ENCODE measurements around the gene SNPH.
"Not testable (repeated sequence)": the region's sequence is repeated elsewhere in the genome, so short reads cannot be mapped to it uniquely, and the experiment has no call there.

The SNPH gene

DNA sequence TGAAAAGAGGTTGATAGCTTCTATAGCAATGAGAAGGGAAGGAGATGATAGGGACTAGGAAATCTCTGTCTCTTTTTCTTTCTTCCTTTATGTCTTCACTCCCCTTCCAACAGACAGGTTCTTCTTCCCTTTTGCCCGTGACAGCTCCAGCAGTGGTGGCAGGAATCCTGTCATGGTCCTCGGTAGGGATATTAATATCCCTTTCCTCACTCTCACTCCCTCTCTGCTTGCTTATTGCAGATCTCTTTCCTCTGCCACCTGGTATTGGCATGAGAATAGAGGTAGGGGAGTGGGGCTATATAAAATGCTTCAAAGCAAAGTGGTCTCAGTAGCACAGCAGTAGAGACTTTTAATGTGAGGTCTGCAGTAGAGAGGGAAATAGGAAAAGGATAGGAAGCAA is 20.5 kb upstream of the SNPH start:
- H3K4me1 ChIP-seq (ENCODE audit: insufficient read depth, low read length) = peaks cover 2% of the 10 kb centered on the region; the same call in 1 of the 2 replicates
- no peak overlapping the region for H3K9ac ChIP-seq (ENCODE audit: low read depth, low read length)
- H3K9me3 ChIP-seq (ENCODE audit: control insufficient read depth, insufficient read depth, low read length) = no peaks in the 10 kb centered on the region
- no peaks in the 10 kb centered on the region for H3K36me3 ChIP-seq (ENCODE audit: insufficient read depth, low read length)

DNA sequence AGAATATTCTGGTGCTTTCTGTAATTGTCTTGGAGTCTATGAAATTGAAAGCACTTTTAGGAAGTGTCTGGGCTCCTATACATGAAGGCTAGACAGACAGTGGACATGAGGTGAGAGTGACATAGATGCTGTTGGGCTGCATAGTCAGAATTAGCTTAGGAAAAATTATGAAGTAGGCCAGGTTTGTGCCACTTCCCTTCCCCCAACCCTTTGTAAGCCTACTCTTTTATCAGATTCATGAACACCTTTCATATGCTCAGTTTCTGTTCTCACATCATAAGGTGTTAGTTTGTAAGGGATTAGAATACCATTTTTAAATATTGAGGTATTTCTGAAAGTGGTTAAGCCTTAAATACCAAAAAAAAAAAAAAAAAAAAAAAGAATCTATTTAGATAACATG is 18.4 kb upstream of the SNPH start:
- Histone ChIP-seq H3K36me3 (ENCODE audit: insufficient read depth, low read length) (no peaks in the 10 kb centered on the region), H3K9me3 (ENCODE audit: control insufficient read depth, insufficient read depth, low read length) (no peaks in the 10 kb centered on the region)

DNA sequence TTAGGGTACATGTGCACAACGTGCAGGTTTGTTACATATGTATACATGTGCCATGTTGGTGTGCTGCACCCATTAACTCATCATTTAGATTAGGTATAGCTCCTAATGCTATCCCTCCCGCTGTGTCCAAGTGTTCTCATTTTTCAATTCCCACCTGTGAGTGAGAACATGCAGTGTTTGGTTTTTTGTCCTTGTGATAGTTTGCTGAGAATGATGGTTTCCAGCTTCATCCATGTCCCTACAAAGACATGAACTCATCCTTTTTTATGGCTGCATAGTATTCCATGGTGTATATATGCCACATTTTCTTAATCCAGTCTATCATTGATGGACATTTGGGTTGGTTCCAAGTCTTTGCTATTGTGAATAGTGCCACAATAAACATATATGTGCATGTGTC is 15.8 kb upstream of the SNPH start:
- H3K9ac ChIP-seq (ENCODE audit: low read depth, low read length); H3K9me3 ChIP-seq (ENCODE audit: control insufficient read depth, insufficient read depth, low read length); H3K36me3 ChIP-seq (ENCODE audit: insufficient read depth, low read length); H3K4me1 ChIP-seq (ENCODE audit: insufficient read depth, low read length): not testable (repeated sequence)

More for the DNA sequence above, 18.4 kb upstream of the SNPH start:
- H3K9ac ChIP-seq (ENCODE audit: low read depth, low read length) = no peak overlapping the region
- H3K4me1 ChIP-seq (ENCODE audit: insufficient read depth, low read length) = no peaks in the 10 kb centered on the region

DNA sequence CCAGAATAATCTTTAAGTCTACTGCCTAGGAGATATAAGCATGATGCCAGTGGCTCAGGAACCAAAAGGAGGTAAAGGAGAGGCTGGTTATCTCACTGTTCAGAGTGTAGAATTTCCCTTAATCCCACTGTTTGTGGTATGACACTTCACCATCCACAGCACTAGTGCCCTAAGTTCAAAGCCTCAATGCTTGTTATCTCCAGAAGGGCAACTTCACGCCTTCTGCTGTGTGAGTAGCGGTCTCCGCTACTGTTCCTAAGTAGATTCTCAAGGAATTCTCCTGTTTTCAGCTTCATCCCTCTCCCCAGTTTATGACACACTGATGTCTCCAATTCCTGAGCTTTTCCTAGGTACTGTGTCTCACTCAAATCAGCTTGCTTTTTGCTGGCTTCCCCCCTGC is 13.7 kb upstream of the SNPH start:
- Histone ChIP-seq H3K36me3 (ENCODE audit: insufficient read depth, low read length) (no peaks in the 10 kb centered on the region), H3K4me1 (ENCODE audit: insufficient read depth, low read length) (no peaks in the 10 kb centered on the region), H3K9ac (ENCODE audit: low read depth, low read length) (no peak overlapping the region), H3K9me3 (ENCODE audit: control insufficient read depth, insufficient read depth, low read length) (no peaks in the 10 kb centered on the region)

DNA sequence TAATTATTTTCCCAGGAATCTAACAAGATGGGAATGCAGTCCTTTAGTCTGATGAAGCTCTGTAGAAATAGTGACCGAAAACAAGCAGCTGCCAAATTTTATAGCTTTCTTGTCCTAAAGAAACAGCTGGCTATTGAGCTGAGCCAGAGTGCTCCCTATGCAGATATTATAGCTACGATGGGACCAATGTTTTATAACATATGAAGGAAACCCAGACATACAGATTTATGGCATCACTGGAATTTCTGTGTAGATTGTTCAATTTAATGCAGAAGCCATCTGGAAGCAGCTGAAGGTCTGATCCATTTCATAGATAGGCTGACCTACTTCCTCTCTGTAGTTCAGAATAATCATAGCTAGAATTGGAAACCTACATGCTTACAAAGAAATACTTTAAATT is 11.8 kb upstream of the SNPH start:
- Histone ChIP-seq H3K36me3 (ENCODE audit: insufficient read depth, low read length) (no peaks in the 10 kb centered on the region), H3K9ac (ENCODE audit: low read depth, low read length) (no peak overlapping the region), H3K9me3 (ENCODE audit: control insufficient read depth, insufficient read depth, low read length) (no peaks in the 10 kb centered on the region), H3K4me1 (ENCODE audit: insufficient read depth, low read length) (no peaks in the 10 kb centered on the region)

DNA sequence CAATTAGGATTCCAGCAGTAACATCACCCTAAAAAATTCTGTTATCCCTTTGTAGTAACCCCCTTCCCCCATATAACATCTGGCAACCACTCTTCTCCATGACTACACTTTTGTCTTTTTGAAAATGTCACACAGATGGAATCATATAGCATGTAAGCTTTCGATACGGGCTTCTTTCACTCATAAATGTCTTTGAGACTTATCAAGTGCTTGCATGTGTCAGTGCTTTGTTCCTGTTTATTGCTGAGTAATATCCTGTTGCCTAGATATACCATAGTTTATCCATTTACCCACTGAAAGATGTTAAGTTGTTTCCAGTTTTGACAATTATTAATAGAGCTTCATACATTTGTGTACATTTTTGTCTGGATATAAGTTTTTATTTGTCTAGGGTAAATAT is 10.4 kb upstream of the SNPH start:
- Histone ChIP-seq H3K9ac (ENCODE audit: low read depth, low read length) (no peak overlapping the region), H3K9me3 (ENCODE audit: control insufficient read depth, insufficient read depth, low read length) (no peaks in the 10 kb centered on the region), H3K4me1 (ENCODE audit: insufficient read depth, low read length) (no peaks in the 10 kb centered on the region)

DNA sequence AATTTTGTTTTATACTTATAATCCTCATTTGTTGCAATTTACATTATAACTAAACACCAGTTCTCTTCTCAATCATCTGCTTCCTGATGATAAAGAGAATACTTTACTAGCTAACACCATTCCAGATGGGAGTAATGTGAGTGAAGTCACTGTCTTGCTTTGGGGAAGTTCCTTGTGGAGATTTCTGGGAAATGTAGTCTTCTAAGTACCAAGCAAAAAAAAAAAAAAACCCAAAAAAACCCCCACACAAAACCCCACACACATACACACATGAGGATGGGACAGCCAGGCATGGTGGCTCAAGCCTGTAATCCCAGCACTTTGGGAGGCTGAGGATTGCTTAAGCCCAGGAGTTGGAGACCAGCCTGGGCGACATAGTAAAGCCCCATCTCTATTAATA is 2.2 kb upstream of the SNPH start:
- Histone ChIP-seq H3K9ac (ENCODE audit: low read depth, low read length) (no peak overlapping the region), H3K36me3 (ENCODE audit: insufficient read depth, low read length) (no peaks in the 10 kb centered on the region), H3K9me3 (ENCODE audit: control insufficient read depth, insufficient read depth, low read length) (no peaks in the 10 kb centered on the region), H3K4me1 (ENCODE audit: insufficient read depth, low read length) (peaks cover 17% of the 10 kb centered on the region)

More for the DNA sequence above, 10.4 kb upstream of the SNPH start:
- no peaks in the 10 kb centered on the region for H3K36me3 ChIP-seq (ENCODE audit: insufficient read depth, low read length)

DNA sequence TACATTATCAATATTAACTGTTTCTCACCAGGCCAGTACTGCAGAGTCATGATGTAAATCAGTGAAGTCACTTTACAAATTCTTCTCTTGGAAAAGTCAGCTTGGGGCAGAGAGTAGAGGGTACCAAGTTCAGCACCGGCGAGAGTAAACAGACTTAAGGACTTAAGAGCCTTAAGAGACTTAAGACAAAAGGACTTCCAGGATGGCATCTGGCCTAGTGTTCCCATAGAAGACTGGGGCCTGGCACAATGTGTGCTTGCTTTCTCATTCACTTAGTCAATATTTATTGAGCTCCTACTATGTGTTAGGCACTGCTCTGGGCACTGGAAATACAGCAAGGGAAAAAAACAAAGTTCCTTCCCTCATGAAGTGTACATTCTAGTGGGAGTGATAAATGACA is 1.4 kb upstream of the SNPH start:
- Histone ChIP-seq H3K9me3 (ENCODE audit: control insufficient read depth, insufficient read depth, low read length) (no peaks in the 10 kb centered on the region), H3K4me1 (ENCODE audit: insufficient read depth, low read length) (peaks cover 17% of the 10 kb centered on the region), H3K9ac (ENCODE audit: low read depth, low read length) (no peak overlapping the region), H3K36me3 (ENCODE audit: insufficient read depth, low read length) (no peaks in the 10 kb centered on the region)

DNA sequence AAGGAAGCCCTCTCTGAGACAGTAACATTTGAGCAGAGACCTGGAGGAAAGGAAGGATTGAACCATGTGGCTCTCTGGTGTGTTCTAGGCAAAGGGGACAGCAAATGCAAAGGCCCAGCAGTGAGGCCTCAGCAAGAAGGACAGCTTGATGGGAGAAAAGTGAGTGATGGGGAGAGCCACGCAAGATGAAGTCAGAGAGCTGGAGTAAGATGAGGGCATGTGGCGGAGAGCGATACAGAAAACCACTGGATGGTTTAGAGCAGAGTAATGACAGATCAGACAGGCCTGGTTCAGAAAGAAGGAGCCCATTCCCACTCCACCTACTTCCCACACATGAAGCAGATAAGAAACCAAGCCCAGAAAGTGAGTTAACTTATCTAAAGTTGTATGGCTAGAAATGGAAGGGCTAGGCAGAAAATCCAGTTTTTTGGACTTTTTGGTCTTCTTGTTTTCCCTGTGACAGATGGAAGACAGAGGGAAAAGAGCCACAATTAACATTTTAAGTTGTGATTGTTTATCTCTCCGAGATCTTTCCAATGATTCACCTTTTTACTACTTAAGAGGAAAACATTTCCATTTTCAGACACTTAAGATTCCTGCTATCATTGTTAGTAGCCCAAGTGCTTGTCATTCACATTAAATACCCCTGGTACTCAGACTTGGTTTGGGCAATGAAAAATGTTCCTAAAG is 723 bp upstream of the SNPH start:
- Histone ChIP-seq H3K9me3 (ENCODE audit: control insufficient read depth, insufficient read depth, low read length) (no peaks in the 10 kb centered on the region), H3K9ac (ENCODE audit: low read depth, low read length) (peak overlapping the region; percentile 82), H3K36me3 (ENCODE audit: insufficient read depth, low read length) (no peaks in the 10 kb centered on the region), H3K4me1 (ENCODE audit: insufficient read depth, low read length) (peaks cover 17% of the 10 kb centered on the region)

DNA sequence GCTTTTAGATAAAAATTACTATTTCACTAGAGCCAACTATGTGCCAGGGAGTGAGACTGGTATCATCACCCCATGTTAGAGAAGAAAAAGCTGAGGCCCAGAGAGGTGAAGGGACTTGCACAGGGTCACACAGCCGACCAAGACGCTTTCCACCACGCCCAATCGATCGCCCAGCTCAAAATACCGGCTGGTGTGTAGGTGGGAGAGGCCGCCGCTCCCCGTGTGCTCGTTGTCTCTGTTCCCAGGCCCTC is 253 bp upstream of the SNPH start:
- H3K36me3 ChIP-seq (ENCODE audit: insufficient read depth, low read length) = no peaks in the 10 kb centered on the region
- H3K9me3 ChIP-seq (ENCODE audit: control insufficient read depth, insufficient read depth, low read length) = no peaks in the 10 kb centered on the region
- H3K9ac ChIP-seq (ENCODE audit: low read depth, low read length) = peak overlapping the region; percentile 82
- peaks cover 17% of the 10 kb centered on the region for H3K4me1 ChIP-seq (ENCODE audit: insufficient read depth, low read length)

DNA sequence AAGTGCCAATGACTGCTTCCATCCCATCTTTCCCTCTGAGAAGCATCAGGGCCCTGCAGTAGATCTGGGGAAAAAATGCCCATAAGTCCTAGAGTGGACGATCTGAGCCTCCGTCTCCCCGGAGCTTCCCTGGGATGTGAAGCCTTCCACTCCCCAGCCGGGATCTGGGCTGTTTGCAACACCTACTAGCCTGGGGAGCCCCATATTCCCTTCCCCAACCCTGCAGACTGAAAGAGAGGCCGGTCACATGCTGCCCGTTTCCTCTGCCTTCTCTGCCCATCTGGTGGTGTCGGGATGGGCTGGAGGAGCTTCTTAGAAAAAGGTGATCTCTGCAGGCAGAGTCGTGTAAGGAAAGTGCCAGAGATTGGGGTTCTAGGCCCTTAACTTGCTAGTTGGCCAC is 1.1 kb downstream of the SNPH start:
- no peaks in the 10 kb centered on the region for H3K9me3 ChIP-seq (ENCODE audit: control insufficient read depth, insufficient read depth, low read length)
- peak overlapping the region; percentile 82 for H3K9ac ChIP-seq (ENCODE audit: low read depth, low read length)

DNA sequence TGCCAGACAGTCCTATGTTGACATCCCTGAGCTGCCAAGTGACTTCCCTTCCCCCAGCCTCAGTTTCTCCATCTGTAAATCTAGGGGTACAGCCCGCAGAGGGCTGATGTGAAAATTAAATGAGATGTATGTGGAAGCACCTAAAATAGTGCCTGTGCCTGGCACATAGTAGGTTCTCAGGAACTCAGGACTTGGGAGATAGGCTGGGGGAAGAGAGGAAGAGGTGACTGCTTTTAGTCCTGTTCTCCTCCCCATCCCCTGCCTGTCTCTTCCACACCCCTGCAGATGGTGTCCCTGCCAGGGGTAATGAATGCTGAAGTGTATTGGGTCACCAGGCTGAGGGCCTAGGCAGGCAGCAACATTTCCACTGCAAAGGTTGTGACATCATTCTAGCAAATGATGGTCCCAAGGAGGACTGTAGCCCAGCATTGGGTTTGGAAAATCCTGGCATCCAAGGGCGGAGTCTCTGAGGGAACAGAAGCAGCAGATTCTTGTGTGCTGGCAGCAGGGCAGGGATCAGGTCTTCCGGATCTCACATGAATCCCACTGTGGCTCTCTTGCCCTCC is 1.8 kb downstream of the SNPH start:
- peaks cover 17% of the 10 kb centered on the region for H3K4me1 ChIP-seq (ENCODE audit: insufficient read depth, low read length)
- H3K9me3 ChIP-seq (ENCODE audit: control insufficient read depth, insufficient read depth, low read length) = no peaks in the 10 kb centered on the region
- no peaks in the 10 kb centered on the region for H3K36me3 ChIP-seq (ENCODE audit: insufficient read depth, low read length)
- no peak overlapping the region for H3K9ac ChIP-seq (ENCODE audit: low read depth, low read length)

More for the DNA sequence above, 1.1 kb downstream of the SNPH start:
- no peaks in the 10 kb centered on the region for H3K36me3 ChIP-seq (ENCODE audit: insufficient read depth, low read length)
- peaks cover 17% of the 10 kb centered on the region for H3K4me1 ChIP-seq (ENCODE audit: insufficient read depth, low read length)

DNA sequence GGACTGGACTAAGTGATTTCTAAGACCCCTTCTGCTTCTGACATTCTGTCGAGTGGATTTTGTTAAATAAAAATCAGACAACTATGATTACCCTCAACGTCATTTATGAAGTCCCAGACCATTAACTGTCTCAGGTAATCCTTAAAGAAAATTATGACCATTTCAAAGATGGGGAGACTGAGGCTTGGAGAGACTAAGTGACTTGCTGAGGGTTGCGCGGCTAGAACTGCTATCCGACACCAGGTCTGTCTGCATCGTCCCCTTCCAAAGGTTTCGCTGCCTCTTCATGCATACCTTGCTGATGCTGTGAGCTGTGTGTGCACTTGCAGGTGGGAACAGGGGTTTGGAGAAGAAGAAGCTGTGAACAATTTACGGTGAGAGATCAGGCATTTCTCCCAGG is 3.1 kb downstream of the SNPH start:
- Histone ChIP-seq H3K9me3 (ENCODE audit: control insufficient read depth, insufficient read depth, low read length) (no peaks in the 10 kb centered on the region), H3K36me3 (ENCODE audit: insufficient read depth, low read length) (no peaks in the 10 kb centered on the region), H3K4me1 (ENCODE audit: insufficient read depth, low read length) (peaks cover 13% of the 10 kb centered on the region; the same call in 1 of the 2 replicates), H3K9ac (ENCODE audit: low read depth, low read length) (no peak overlapping the region)

DNA sequence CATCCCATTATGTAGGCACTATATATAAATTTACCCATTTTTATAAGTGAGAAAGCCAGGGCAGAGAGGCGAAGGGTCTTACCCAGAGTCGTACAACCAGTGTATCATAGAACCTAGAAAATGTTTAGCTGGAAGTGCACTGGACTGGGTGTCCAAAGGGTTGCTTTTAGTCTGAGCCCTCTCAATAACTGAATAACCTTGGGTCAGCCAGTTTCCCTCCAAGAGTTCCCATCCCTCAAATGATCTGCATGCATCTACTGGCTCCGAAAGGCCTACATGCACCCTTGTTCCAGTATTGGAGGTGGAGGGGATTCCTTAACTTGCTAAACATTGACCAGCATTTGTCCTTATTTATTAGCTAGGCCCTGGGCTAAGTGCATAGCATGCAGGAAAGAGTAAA is 3.8 kb downstream of the SNPH start:
- H3K9me3 ChIP-seq (ENCODE audit: control insufficient read depth, insufficient read depth, low read length) = no peaks in the 10 kb centered on the region
- no peak overlapping the region for H3K9ac ChIP-seq (ENCODE audit: low read depth, low read length)

DNA sequence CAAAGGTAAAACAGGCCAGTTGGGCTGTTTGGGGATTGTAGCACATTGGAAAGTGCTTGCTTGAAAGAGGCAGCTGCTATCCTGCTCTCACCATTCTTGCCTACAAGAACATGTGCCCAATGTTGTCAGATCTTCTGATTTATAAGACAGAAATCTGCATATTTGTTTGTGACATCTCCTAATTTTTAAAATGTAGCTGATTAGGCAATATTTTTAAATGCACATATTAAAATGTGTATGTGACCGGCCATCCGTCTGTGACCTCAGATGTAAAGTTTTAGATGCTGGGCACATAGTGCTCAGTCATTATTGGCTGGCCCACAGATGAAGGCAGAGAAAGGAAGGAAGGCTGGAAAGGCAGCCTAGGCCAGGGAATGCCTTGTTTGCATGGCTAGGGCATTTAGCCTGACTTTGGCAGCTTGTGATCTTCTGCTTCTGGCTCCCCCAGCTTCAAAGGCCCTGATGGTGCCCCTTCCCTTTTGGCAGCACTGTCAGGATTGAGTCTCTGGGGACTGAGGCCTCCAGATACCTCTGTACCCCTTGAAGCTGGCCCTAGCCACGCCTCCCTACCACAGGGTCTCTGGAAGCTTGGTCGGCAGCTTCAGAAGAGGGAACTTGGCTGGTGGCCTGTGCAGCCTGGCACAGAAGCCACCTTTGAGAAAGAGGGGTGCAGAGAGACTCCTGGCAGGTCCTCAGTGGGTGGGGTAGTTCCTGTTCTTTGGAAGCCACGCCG is 6.4 kb downstream of the SNPH start:
- Histone ChIP-seq H3K4me1 (ENCODE audit: insufficient read depth, low read length) (peaks cover 7% of the 10 kb centered on the region; the same call in 1 of the 2 replicates), H3K9me3 (ENCODE audit: control insufficient read depth, insufficient read depth, low read length) (no peaks in the 10 kb centered on the region), H3K36me3 (ENCODE audit: insufficient read depth, low read length) (no peaks in the 10 kb centered on the region), H3K9ac (ENCODE audit: low read depth, low read length) (no peak overlapping the region)

More for the DNA sequence above, 3.8 kb downstream of the SNPH start:
- H3K4me1 ChIP-seq (ENCODE audit: insufficient read depth, low read length) = peaks cover 13% of the 10 kb centered on the region; the same call in 1 of the 2 replicates
- H3K36me3 ChIP-seq (ENCODE audit: insufficient read depth, low read length) = no peaks in the 10 kb centered on the region
